ENCODE results near the gene PSMA8. TPM values are rescaled to one million over a fixed set of nuclear protein-coding genes. Genes with fewer than 3 reads are reported as not detected.

PSMA8 gene
- total and polyA plus RNA-seq, 10 donors = 0.34 to 1.4 (median 0.77) TPM; not detected in 3

Other genes starting within 250 kb of the PSMA8 start
- 100 to 1,000 TPM in 3 of 7 donors, 10 to 100 TPM in 4; 47.3 to 250 (median 71.5) TPM for gene SS18, start 43.3 kb upstream of the PSMA8 start, total RNA-seq
- gene SS18, start 43.3 kb upstream of the PSMA8 start, polyA plus RNA-seq = 10 to 100 TPM; 26.8 to 34.2 (median 27.6) TPM
- 10 to 100 TPM in 5 of 7 donors, 1 to 10 TPM in 2; 8.8 to 23.8 (median 11.2) TPM for gene TAF4B, start 92.6 kb downstream of the PSMA8 start, total RNA-seq
- gene TAF4B, start 92.6 kb downstream of the PSMA8 start, polyA plus RNA-seq = 1 to 10 TPM; 6.4 to 6.9 (median 6.6) TPM